ENCODE measurements around the gene DRG1. TPM values are rescaled to one million over a fixed set of nuclear protein-coding genes. Genes with fewer than 3 reads are reported as not detected.

The DRG1 gene
- total RNA-seq, 3 donors from 2014 or later (not counting 1 experiment from before 2014, with no cell fraction given) = 50.2 to 60.3 (median 55.4) TPM

- Mint-ChIP-seq H3K9me3 (no peaks in the 10 kb centered on the region), H3K27me3 (ENCODE audit: low read depth in 2 of 2) (no peaks in the 10 kb centered on the region), H3K4me1 (peaks cover 11 to 12% of the 10 kb centered on the region in 2 donors), H3K27ac (no peak overlapping the region), H3K4me3 (no peak overlapping the region), H3K36me3 (no peaks in the 10 kb centered on the region)
- H3K9me3 ChIP-seq (ENCODE audit: control insufficient read depth, insufficient read depth, low read length) = no peaks in the 10 kb centered on the region
- H3K4me1 ChIP-seq (ENCODE audit: control insufficient read depth, insufficient read depth, low read length) = no peaks in the 10 kb centered on the region
- 95% methylated on average over 2 of the region's 2 CpGs for WGBS (ENCODE audit: insufficient coverage)
- ATAC-seq (no peak), DNase-seq (no peak)
- H3K36me3 ChIP-seq (ENCODE audit: control insufficient read depth, insufficient read depth, low read length) = peaks cover 44% of the 10 kb centered on the region
- H3K27ac ChIP-seq (ENCODE audit: low read length) = no peak overlapping the region
- no peak overlapping the region for H3K4me3 ChIP-seq (ENCODE audit: low read length)
- TF ChIP-seq CTCF (IDR thresholded peaks at IDR 0.05) = no peak
- no peaks in the 10 kb centered on the region for H3K27me3 ChIP-seq (ENCODE audit: control insufficient read depth, insufficient read depth, low read length)
- intact Hi-C loops (cut with micrococcal nuclease) = no loop called here
Observed at GRCh38 chr22:31448382-31448781, 49.0 kb downstream of the DRG1 start.

GRCh38 chr22:31449506-31449905, 50.1 kb downstream of the DRG1 start:
- H3K4me1 ChIP-seq (ENCODE audit: control insufficient read depth, insufficient read depth, low read length) = no peaks in the 10 kb centered on the region
- DNase-seq (no peak), ATAC-seq (no peak)
- no peak overlapping the region for H3K27ac ChIP-seq (ENCODE audit: low read length)
- intact Hi-C loops (cut with micrococcal nuclease) = no loop called here
- Mint-ChIP-seq H3K27me3 (ENCODE audit: low read depth in 2 of 2) (no peaks in the 10 kb centered on the region), H3K9me3 (no peaks in the 10 kb centered on the region), H3K27ac (no peak overlapping the region), H3K4me3 (no peak overlapping the region), H3K4me1 (peaks cover 11 to 12% of the 10 kb centered on the region in 2 donors), H3K36me3 (peaks cover 7% of the 10 kb centered on the region)
- WGBS (ENCODE audit: insufficient coverage) = 48% methylated on average over 4 of the region's 4 CpGs
- H3K4me3 ChIP-seq (ENCODE audit: low read length) = no peak overlapping the region
- no peaks in the 10 kb centered on the region for H3K27me3 ChIP-seq (ENCODE audit: control insufficient read depth, insufficient read depth, low read length)
- peaks cover 43% of the 10 kb centered on the region for H3K36me3 ChIP-seq (ENCODE audit: control insufficient read depth, insufficient read depth, low read length)
- no peak for TF ChIP-seq CTCF (IDR thresholded peaks at IDR 0.05)
- H3K9me3 ChIP-seq (ENCODE audit: control insufficient read depth, insufficient read depth, low read length) = no peaks in the 10 kb centered on the region

- Mint-ChIP-seq H3K4me1 (peaks cover 11 to 12% of the 10 kb centered on the region in 2 donors), H3K27ac (peak overlapping the region; percentile 55 to 62), H3K36me3 (peaks cover 7% of the 10 kb centered on the region), H3K27me3 (ENCODE audit: low read depth in 2 of 2) (no peaks in the 10 kb centered on the region), H3K4me3 (no peak overlapping the region), H3K9me3 (no peaks in the 10 kb centered on the region)
- Histone ChIP-seq H3K36me3 (ENCODE audit: control insufficient read depth, insufficient read depth, low read length) (peaks cover 39% of the 10 kb centered on the region), H3K4me3 (ENCODE audit: low read length) (no peak overlapping the region), H3K27me3 (ENCODE audit: control insufficient read depth, insufficient read depth, low read length) (no peaks in the 10 kb centered on the region), H3K9me3 (ENCODE audit: control insufficient read depth, insufficient read depth, low read length) (no peaks in the 10 kb centered on the region), H3K27ac (ENCODE audit: low read length) (no peak overlapping the region), H3K4me1 (ENCODE audit: control insufficient read depth, insufficient read depth, low read length) (no peaks in the 10 kb centered on the region)
- peak; percentile 53 to 71 (median 70) for ATAC-seq
- TF ChIP-seq CTCF (IDR thresholded peaks at IDR 0.05) = no peak
- intact Hi-C loops (cut with micrococcal nuclease) = loop anchor here (1.0 to 2.0 kb wide), 2 partner anchors 73 to 181 kb away; no protein-coding TSS in a partner anchor
- 83% methylated on average over 5 of the region's 5 CpGs for WGBS (ENCODE audit: insufficient coverage)
- DNase-seq = peak in 1 of 2 donors; percentile 57
Observed at GRCh38 chr22:31451709-31452571, 52.5 kb downstream of the DRG1 start.

Data from natural killer cell (primary cell).